RWPE1 (cell line): ENCODE results near the gene CHST2.
A peak's percentile ranks its signal among the peaks of the same experiment; 100 is the strongest.

ENCODE experiments used
- CTCF ChIA-PET: fragments of 350-600 bp; sonication (Branson Sonifier 250); formaldehyde crosslinking; extraction: SDS; loops from one replicate; lab custom pipeline; 2021; lab: Yijun Ruan, JAX
- POLR2A ChIA-PET: fragments of 400-600 bp; formaldehyde crosslinking; extraction: SDS; loops from one replicate; lab custom pipeline; 2020; ENCODE audit warnings: antibody characterized with exemption; ENCODE audit not compliant: low non-redundant PET; lab: Yijun Ruan, JAX
- DNase-seq: peaks from one replicate; pipeline ENCODE4 v3.0.0; 2012; ENCODE audit warnings: low spot score
- H3K27ac ChIP-seq: fragments of 450-650 bp; 2 replicates; pipeline ENCODE4 v1.5.1; 2017
- CTCF ChIP-seq: fragments of 450-650 bp; conservative IDR thresholded peaks from 2 replicates; pipeline ENCODE4 v1.5.1; 2017; ENCODE audit warnings: low read depth, mild to moderate bottlenecking

Gene CHST2

GRCh38 chr3:143168855-143169192 lies 49.3 kb downstream of the CHST2 start:
- ChIA-PET POLR2A (no interaction called here), CTCF (interaction anchor here (0.6 kb wide), 1 partner anchor 74 kb away, joined by 4 read pairs; no protein-coding TSS in a partner anchor)
- no peak for TF ChIP-seq CTCF
- no peak for DNase-seq
- H3K27ac ChIP-seq: 0 out of 2 replicates have a peak overlapping the region, but pooled peaks have one; percentile 32

GRCh38 chr3:143170074-143170473 lies 50.5 kb downstream of the CHST2 start:
- no peak overlapping the region for H3K27ac ChIP-seq
- CTCF ChIA-PET: interaction anchor here (0.7 to 1.5 kb wide), 2 partner anchors 9 to 66 kb away, joined by 4 to 5 read pairs; no protein-coding TSS in a partner anchor
- DNase-seq: no peak

GRCh38 chr3:143170676-143171075 lies 51.1 kb downstream of the CHST2 start:
- no peak overlapping the region for H3K27ac ChIP-seq

More at GRCh38 chr3:143170074-143170473, 50.5 kb downstream of the CHST2 start:
- POLR2A ChIA-PET: no interaction called here
- TF ChIP-seq CTCF: no peak

GRCh38 chr3:143171141-143171980 lies 51.8 kb downstream of the CHST2 start:
- POLR2A ChIA-PET: no interaction called here
- H3K27ac ChIP-seq: no peak overlapping the region

More at GRCh38 chr3:143170676-143171075, 51.1 kb downstream of the CHST2 start:
- no peak for TF ChIP-seq CTCF
- POLR2A ChIA-PET: no interaction called here
- CTCF ChIA-PET: interaction anchor here (1.5 kb wide), 1 partner anchor 9 kb away, joined by 5 read pairs; no protein-coding TSS in a partner anchor
- DNase-seq: no peak

GRCh38 chr3:143172062-143172794 lies 52.7 kb downstream of the CHST2 start:
- POLR2A ChIA-PET: no interaction called here
- no peak overlapping the region for H3K27ac ChIP-seq
- TF ChIP-seq CTCF: no peak
- CTCF ChIA-PET: interaction anchor here (0.6 kb wide), 1 partner anchor 597 kb away, joined by 3 read pairs; no protein-coding TSS in a partner anchor
- DNase-seq: no peak

More at GRCh38 chr3:143171141-143171980, 51.8 kb downstream of the CHST2 start:
- no peak for DNase-seq
- CTCF ChIA-PET: interaction anchor here (1.5 kb wide), 1 partner anchor 10 kb away, joined by 5 read pairs; no protein-coding TSS in a partner anchor
- no peak for TF ChIP-seq CTCF

- no peak for TF ChIP-seq CTCF
Measured at GRCh38 chr3:143172795-143173145, 53.2 kb downstream of the CHST2 start.

More at GRCh38 chr3:143172795-143173145, 53.2 kb downstream of the CHST2 start:
- POLR2A ChIA-PET: no interaction called here
- DNase-seq: no peak
- no peak overlapping the region for H3K27ac ChIP-seq
- CTCF ChIA-PET: interaction anchor here (0.6 kb wide), 1 partner anchor 596 kb away, joined by 3 read pairs; no protein-coding TSS in a partner anchor
